Stimulated activated CD8-positive, alpha-beta memory T cell treated with anti-CD3 and anti-CD28 coated beads, Interleukin-2, amount 100 ng/mL, for 1 hour (primary cell): ENCODE measurements around the gene ZFYVE1.

Experiments
- DNase-seq, 2 donors: peaks; one replicate each; pipeline ENCODE4 v3.0.0-alpha.2; 2020; ENCODE audit warnings: low read depth in 2 of 2

The ZFYVE1 gene

DNA sequence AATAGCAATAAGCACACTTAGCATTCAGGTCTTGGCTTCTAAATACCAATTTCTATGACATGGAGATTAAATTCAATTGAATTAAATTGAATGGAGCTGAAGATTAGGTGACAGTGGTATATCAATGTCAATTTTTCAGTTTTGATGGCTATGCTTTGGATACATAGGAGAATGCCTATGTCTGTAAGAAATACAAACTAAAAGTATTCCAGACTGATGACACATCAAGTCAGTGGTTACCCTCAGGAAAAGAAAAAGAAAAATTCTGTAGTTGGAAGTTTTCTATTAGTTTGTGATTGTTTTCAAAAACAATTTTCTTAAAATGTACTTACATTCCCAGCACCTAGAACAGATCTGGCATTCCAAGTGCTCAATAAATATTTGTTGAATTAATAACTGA, 105.5 kb downstream of the ZFYVE1 start:
- no peak for DNase-seq

DNA sequence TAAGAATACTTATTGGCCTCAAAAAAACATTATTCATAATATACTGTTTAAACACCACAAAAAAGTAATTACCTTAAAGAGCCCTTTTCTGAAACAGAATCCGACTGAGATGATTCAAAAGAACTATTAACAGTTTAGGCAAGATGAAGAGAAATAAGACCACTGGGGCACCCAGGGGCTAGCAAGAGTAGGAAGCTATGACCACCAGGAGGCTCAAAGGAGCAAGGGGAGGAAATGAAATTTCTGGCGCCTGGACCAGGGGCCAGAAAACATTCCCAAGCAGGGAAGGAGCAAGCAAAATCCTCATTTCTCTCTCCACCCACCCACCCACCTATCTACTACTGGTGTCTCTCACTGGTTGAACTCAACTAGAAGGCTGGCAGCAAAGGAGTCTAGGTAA, 106.9 kb downstream of the ZFYVE1 start:
- no peak for DNase-seq
